ENCODE data around the gene GRAMD1B.

The GRAMD1B gene

DNA sequence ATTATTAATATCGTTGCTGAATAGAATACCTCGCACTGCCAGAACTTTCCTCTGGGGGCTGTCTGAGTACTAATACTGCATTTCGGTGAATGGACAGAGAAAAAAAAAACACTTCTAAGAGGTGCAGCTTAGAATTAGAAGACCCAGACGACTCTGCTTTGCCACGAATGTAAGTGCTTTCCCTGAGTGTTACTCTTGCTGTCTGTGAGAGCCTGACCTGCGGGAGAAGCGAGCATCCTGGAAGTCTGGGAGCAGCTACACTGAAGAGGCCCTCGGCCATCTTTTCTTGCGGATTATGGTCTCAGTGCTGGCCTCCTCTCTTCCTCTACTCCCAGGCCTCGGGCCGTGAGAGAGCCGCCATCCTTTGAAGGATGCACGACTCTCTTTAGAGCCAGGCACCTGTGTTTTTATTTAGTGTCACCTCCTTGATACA is 129.5 kb downstream of the GRAMD1B start:
- Histone ChIP-seq H3K4me2 (ENCODE audit: low read depth, low read length, poor library complexity, severe bottlenecking) (peak overlapping the region; percentile 41), H3K4me3 (ENCODE audit: low read length, poor library complexity, severe bottlenecking) (peak overlapping the region; percentile 66), H3K4me1 (ENCODE audit: insufficient read depth, low read length, poor library complexity, severe bottlenecking) (peaks cover 5% of the 10 kb centered on the region), H3K9ac (ENCODE audit: low read depth, low read length, poor library complexity, severe bottlenecking) (peak overlapping the region; percentile 29), H3K9me2 (replicated peaks; ENCODE audit: low read depth, low read length) (no peaks in the 10 kb centered on the region), H3K79me2 (ENCODE audit: insufficient read depth, low read length) (peaks cover 23% of the 10 kb centered on the region), H3F3A (ENCODE audit: low read depth) (no peaks in the 10 kb centered on the region), H3K36me3 (ENCODE audit: insufficient read depth, low read length) (no peaks in the 10 kb centered on the region), H3K9me3 (ENCODE audit: insufficient read depth, low read depth, low read length) (no peaks in the 10 kb centered on the region), H4K20me1 (ENCODE audit: insufficient read depth, low read length, poor library complexity, severe bottlenecking) (no peaks in the 10 kb centered on the region), H3K27me3 (ENCODE audit: insufficient read depth, low read length, poor library complexity, severe bottlenecking) (no peaks in the 10 kb centered on the region), H2AFZ (ENCODE audit: low read length) (no peak overlapping the region)
- TF ChIP-seq, protein P1, sequence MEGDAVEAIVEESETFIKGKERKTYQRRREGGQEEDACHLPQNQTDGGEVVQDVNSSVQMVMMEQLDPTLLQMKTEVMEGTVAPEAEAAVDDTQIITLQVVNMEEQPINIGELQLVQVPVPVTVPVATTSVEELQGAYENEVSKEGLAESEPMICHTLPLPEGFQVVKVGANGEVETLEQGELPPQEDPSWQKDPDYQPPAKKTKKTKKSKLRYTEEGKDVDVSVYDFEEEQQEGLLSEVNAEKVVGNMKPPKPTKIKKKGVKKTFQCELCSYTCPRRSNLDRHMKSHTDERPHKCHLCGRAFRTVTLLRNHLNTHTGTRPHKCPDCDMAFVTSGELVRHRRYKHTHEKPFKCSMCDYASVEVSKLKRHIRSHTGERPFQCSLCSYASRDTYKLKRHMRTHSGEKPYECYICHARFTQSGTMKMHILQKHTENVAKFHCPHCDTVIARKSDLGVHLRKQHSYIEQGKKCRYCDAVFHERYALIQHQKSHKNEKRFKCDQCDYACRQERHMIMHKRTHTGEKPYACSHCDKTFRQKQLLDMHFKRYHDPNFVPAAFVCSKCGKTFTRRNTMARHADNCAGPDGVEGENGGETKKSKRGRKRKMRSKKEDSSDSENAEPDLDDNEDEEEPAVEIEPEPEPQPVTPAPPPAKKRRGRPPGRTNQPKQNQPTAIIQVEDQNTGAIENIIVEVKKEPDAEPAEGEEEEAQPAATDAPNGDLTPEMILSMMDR (conservative IDR thresholded peaks at IDR 0.05; ENCODE audit: low read length), result peak; percentile 40; the same call in 1 of the 2 replicates
- no peak for TF ChIP-seq EZH2phosphoT487 (IDR thresholded peaks at IDR 0.05; ENCODE audit: borderline replicate concordance)

DNA sequence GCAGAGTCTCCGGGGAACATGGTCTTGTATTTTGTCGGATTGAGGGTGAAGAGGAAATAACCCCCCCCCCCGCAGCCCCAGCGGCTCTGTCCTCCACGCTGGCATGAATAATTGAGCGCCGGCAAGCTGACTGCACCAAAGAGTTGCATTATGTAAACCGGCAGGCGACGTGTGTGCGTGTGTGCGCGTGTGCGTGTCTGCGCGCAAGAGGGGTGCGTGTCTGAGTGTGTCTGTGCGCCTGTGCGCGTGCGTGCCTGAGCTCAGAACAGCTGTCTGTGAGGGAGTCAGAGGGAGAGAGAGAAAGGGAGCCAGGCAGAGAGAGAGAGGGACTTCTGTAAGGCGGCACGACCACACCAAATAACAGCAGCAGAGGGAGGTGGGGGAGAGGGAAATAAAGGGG is 129.9 kb downstream of the GRAMD1B start:
- no peaks in the 10 kb centered on the region for H3F3A ChIP-seq (ENCODE audit: low read depth)
- TF ChIP-seq, protein P1 (conservative IDR thresholded peaks at IDR 0.05; ENCODE audit: low read length), result no peak
- no peak for TF ChIP-seq EZH2phosphoT487 (IDR thresholded peaks at IDR 0.05; ENCODE audit: borderline replicate concordance)
- peaks cover 23% of the 10 kb centered on the region for H3K79me2 ChIP-seq (ENCODE audit: insufficient read depth, low read length)
- H3K9me2 ChIP-seq (replicated peaks; ENCODE audit: low read depth, low read length), result no peaks in the 10 kb centered on the region
- H3K27me3 ChIP-seq (ENCODE audit: insufficient read depth, low read length, poor library complexity, severe bottlenecking), result no peaks in the 10 kb centered on the region
- H3K4me2 ChIP-seq (ENCODE audit: low read depth, low read length, poor library complexity, severe bottlenecking), result peak overlapping the region; percentile 41
- peaks cover 5% of the 10 kb centered on the region for H3K4me1 ChIP-seq (ENCODE audit: insufficient read depth, low read length, poor library complexity, severe bottlenecking)
- no peaks in the 10 kb centered on the region for H4K20me1 ChIP-seq (ENCODE audit: insufficient read depth, low read length, poor library complexity, severe bottlenecking)
- no peaks in the 10 kb centered on the region for H3K9me3 ChIP-seq (ENCODE audit: insufficient read depth, low read depth, low read length)
- peak overlapping the region; percentile 29 for H3K9ac ChIP-seq (ENCODE audit: low read depth, low read length, poor library complexity, severe bottlenecking)
- no peak overlapping the region for H2AFZ ChIP-seq (ENCODE audit: low read length)
- no peaks in the 10 kb centered on the region for H3K36me3 ChIP-seq (ENCODE audit: insufficient read depth, low read length)
- H3K4me3 ChIP-seq (ENCODE audit: low read length, poor library complexity, severe bottlenecking), result peak overlapping the region; percentile 66

DNA sequence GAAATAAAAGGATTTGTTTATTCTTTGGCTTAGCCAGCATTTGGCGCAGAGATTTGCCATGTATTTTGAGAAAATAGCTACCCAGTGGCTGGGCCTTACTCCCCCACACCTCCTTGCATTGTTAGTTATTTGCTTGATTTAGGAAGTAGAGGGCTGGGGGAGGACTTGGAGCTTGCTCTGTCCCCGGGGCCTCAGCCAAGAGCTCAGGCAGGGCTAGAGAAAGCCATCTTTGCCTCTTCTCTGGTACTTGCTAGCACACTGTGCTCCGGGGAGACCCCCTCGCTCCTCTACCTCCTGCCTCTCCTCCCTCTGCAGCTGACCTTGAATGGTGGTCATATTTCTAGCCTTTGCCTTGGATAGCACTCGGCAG is 131.3 kb downstream of the GRAMD1B start:
- Histone ChIP-seq H3K4me3 (ENCODE audit: low read length, poor library complexity, severe bottlenecking) (no peak overlapping the region), H3K36me3 (ENCODE audit: insufficient read depth, low read length) (no peaks in the 10 kb centered on the region; the same call in 1 of the 2 replicates), H3K27me3 (ENCODE audit: insufficient read depth, low read length, poor library complexity, severe bottlenecking) (no peaks in the 10 kb centered on the region), H3K9ac (ENCODE audit: low read depth, low read length, poor library complexity, severe bottlenecking) (no peak overlapping the region), H4K20me1 (ENCODE audit: insufficient read depth, low read length, poor library complexity, severe bottlenecking) (no peaks in the 10 kb centered on the region), H3F3A (ENCODE audit: low read depth) (no peaks in the 10 kb centered on the region), H2AFZ (ENCODE audit: low read length) (no peak overlapping the region), H3K4me1 (ENCODE audit: insufficient read depth, low read length, poor library complexity, severe bottlenecking) (peaks cover 5% of the 10 kb centered on the region), H3K9me3 (ENCODE audit: insufficient read depth, low read depth, low read length) (no peaks in the 10 kb centered on the region), H3K9me2 (replicated peaks; ENCODE audit: low read depth, low read length) (no peaks in the 10 kb centered on the region), H3K79me2 (ENCODE audit: insufficient read depth, low read length) (peaks cover 23% of the 10 kb centered on the region), H3K4me2 (ENCODE audit: low read depth, low read length, poor library complexity, severe bottlenecking) (no peak overlapping the region)
- TF ChIP-seq, protein P1 (conservative IDR thresholded peaks at IDR 0.05; ENCODE audit: low read length), result no peak

Measured in Loucy (cell line).